Activated T-cell treated with anti-CD3 and anti-CD28 coated beads, Interleukin-2, amount 50 U/mL, for 24 hours (primary cell): ENCODE data around the gene NAT16.

Experiments used
- DNase-seq: peaks from one replicate; pipeline ENCODE4 v3.0.0-alpha.2; 2020
- H3K27ac Mint-ChIP-seq: 2 replicates; pipeline ENCODE4 v1.8.0; 2020; ENCODE audit warnings: mild to moderate bottlenecking, mixed read lengths
- H3K27me3 Mint-ChIP-seq: 2 replicates; pipeline ENCODE4 v1.8.0; 2020; ENCODE audit warnings: mixed read lengths
- H3K36me3 Mint-ChIP-seq: 2 replicates; pipeline ENCODE4 v1.8.0; 2020; ENCODE audit warnings: low read depth, mixed read lengths
- H3K4me1 Mint-ChIP-seq: 2 replicates; pipeline ENCODE4 v1.8.0; 2020; ENCODE audit warnings: low read depth, mixed read lengths
- H3K4me3 Mint-ChIP-seq: 2 replicates; pipeline ENCODE4 v1.8.0; 2020; ENCODE audit warnings: mild to moderate bottlenecking, moderate library complexity, mixed read lengths
- H3K9me3 Mint-ChIP-seq: 2 replicates; pipeline ENCODE4 v1.8.0; 2020; ENCODE audit warnings: mixed read lengths

The NAT16 gene

DNA sequence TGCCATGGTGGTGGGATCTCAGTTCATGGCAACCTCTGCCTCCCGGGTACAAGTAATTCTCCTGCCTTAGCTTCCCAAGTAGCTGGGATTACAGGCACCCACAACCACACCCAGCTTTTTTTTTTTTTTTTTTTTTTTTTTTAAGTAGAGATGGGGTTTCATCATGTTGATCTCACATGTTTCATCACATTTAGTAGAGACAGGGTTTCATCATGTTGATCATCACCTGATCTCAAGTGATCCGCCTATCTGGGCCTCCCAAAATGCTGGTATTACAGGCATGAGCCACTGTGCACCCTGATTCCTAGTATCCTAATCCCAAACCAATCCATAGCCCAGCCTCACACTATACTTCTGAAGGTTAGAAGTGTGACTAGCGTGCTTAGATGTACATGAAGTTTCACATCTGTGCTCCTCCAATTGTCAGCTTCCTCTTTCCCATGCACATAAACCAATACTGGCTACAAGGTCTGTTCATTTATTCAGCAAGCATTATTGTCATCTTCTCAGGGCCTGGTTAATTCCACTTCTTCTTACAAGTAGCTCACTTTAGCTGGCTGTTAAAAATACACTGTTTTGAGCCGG lies 6.8 kb upstream of the NAT16 start:
- no peak overlapping the region for H3K27ac Mint-ChIP-seq
- peaks cover 2% of the 10 kb centered on the region for H3K4me1 Mint-ChIP-seq
- no peaks in the 10 kb centered on the region for H3K36me3 Mint-ChIP-seq
- no peak overlapping the region for H3K4me3 Mint-ChIP-seq
- H3K9me3 Mint-ChIP-seq = no peaks in the 10 kb centered on the region
- DNase-seq = no peak
- H3K27me3 Mint-ChIP-seq = peaks cover 33% of the 10 kb centered on the region

DNA sequence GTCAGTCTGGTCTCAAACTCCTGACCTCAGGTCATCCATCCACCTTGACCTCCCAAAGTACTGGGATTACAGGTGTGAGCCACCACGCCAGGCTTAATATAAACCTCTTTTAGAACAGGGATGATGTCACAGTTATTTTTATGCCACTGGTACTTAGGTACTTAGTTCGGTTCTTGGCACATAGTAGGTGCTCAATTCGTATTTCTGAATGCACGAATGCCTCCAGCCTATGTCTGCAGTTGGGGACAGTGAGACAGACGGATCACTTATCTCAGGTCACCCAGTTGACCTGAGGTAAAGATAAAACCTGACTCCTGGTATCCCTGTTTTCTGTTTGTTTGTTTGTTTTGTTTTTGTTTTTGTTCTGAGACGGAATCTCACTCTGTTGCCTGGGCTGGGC lies 6.1 kb upstream of the NAT16 start:
- H3K36me3 Mint-ChIP-seq = no peaks in the 10 kb centered on the region
- no peak overlapping the region for H3K27ac Mint-ChIP-seq
- H3K4me3 Mint-ChIP-seq = no peak overlapping the region
- DNase-seq = no peak
- peaks cover 36% of the 10 kb centered on the region for H3K27me3 Mint-ChIP-seq
- H3K4me1 Mint-ChIP-seq = peaks cover 2% of the 10 kb centered on the region
- H3K9me3 Mint-ChIP-seq = no peaks in the 10 kb centered on the region

DNA sequence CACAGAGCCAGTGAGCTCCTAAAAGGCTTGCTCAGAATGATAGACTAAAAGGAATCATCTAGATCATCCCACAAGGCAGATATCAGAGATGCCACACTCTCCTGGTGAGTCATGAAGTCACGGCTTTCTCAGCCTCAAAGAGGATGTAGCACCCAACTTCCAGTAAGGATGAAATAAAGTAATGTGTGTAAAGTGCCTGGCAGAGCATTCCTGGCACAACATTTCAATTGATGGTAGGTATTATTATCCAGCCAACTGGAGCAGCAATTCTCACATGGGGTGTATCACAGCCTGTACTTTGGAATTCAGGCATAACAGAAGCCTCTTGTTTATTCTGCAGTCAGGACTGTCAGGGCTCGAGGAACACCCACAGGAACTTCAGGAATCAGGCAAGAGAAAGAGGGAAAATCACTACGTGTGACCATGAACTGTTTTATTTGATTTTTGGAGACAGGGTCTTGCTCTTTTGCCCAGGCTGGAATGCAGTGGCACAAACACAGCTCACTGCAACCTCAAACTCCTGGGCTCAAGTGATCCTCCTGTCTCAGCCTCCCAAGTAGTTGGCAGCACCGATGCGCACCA lies 5.3 kb upstream of the NAT16 start:
- H3K4me3 Mint-ChIP-seq = no peak overlapping the region
- H3K27me3 Mint-ChIP-seq = peaks cover 45% of the 10 kb centered on the region
- H3K9me3 Mint-ChIP-seq = no peaks in the 10 kb centered on the region
- DNase-seq = no peak
- H3K36me3 Mint-ChIP-seq = no peaks in the 10 kb centered on the region
- H3K4me1 Mint-ChIP-seq = peaks cover 6% of the 10 kb centered on the region
- no peak overlapping the region for H3K27ac Mint-ChIP-seq

DNA sequence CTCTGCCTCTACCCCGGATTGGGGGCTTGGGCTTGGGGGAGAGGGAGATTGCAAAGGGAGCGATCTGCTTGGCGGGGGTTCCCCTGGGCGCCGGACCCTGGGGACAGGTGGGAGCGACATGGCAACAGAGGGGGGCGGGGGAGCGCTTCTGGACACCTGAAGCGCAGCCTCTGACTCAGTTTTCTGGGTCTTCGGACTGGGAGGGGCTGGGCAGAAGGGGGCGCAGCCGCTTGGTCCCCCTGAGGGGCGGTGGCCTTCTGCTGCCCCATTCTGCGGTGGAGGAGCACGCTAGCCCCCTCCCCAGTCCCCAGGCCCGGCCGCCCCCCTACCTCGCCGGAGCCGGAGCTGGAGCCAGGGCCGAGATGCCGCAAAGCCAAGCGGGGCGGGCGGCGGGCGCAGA lies 380 bp downstream of the NAT16 start:
- no peak for DNase-seq
- Mint-ChIP-seq H3K9me3 (no peaks in the 10 kb centered on the region), H3K27me3 (peaks cover 71% of the 10 kb centered on the region), H3K27ac (no peak overlapping the region), H3K36me3 (no peaks in the 10 kb centered on the region), H3K4me1 (peaks cover 13% of the 10 kb centered on the region), H3K4me3 (no peak overlapping the region)

DNA sequence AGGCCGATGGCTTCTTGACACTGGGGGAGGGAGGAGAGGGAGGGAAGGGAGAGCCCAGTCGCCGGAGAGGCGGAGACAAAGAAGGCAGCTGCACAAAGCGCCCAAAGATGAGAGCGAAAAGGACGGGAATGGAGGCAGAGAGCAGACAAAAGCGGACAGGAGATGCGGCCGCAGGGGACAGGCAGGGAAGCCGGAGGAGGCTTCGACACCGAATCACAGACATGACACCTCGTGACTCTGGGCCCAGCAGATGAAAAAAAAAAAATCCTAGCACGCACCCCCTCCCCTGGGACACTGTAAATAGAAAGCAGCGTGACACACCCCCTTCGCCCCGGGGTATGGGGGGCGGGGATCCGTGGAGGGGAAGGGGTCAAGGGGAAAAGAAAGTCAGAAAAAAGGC lies 976 bp downstream of the NAT16 start:
- no peak for DNase-seq
- no peak overlapping the region for H3K4me3 Mint-ChIP-seq
- H3K27ac Mint-ChIP-seq = no peak overlapping the region

DNA sequence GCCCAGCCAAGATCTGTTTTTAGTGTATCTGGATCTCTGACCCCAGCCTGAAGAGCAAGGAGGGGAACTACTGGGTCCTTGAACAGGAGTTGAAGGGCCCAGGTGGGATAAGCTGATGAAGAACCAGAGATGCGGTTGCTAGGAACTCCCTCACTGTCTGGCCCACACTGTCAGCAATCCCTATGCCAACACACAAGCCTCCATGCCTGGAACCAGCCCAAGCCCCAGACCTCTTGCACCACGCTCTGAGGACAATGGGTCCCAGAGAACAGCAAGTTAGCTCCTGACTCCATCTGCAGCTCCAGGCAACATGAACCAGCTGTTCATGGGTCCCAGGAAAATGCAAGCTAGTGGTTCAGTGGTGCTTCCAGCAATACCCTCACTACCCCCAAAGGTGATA lies 2.4 kb downstream of the NAT16 start:
- H3K9me3 Mint-ChIP-seq = no peaks in the 10 kb centered on the region
- no peaks in the 10 kb centered on the region for H3K36me3 Mint-ChIP-seq
- H3K4me1 Mint-ChIP-seq = peaks cover 30% of the 10 kb centered on the region
- no peak overlapping the region for H3K4me3 Mint-ChIP-seq
- no peak overlapping the region for H3K27ac Mint-ChIP-seq
- H3K27me3 Mint-ChIP-seq = peaks cover 84% of the 10 kb centered on the region
- no peak for DNase-seq

More for the DNA sequence above, 976 bp downstream of the NAT16 start:
- Mint-ChIP-seq H3K9me3 (no peaks in the 10 kb centered on the region), H3K4me1 (peaks cover 18% of the 10 kb centered on the region), H3K36me3 (no peaks in the 10 kb centered on the region), H3K27me3 (peaks cover 73% of the 10 kb centered on the region)

DNA sequence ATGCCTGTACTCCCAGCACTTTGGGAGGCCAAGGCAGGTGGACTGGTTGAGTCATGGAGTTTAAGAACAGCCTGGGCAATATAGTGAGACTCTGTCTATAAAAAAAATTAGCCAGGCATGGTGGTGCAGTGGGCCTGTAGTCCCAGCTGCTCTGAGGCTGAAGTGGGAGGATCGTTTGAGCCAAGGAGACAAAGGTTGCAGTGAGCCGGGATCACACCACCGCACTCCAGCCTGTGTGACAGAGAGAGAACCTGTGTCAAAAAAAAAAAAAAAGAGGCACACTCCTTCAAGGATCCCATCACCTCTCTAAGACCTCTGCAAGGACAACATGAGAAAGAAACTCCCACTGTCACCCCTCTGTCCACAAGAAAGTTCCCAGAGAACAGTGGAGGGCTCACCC lies 4.4 kb downstream of the NAT16 start:
- Mint-ChIP-seq H3K36me3 (no peaks in the 10 kb centered on the region), H3K27me3 (peaks cover 84% of the 10 kb centered on the region), H3K9me3 (no peaks in the 10 kb centered on the region), H3K4me1 (peaks cover 43% of the 10 kb centered on the region), H3K27ac (no peak overlapping the region), H3K4me3 (no peak overlapping the region)
- DNase-seq = no peak

DNA sequence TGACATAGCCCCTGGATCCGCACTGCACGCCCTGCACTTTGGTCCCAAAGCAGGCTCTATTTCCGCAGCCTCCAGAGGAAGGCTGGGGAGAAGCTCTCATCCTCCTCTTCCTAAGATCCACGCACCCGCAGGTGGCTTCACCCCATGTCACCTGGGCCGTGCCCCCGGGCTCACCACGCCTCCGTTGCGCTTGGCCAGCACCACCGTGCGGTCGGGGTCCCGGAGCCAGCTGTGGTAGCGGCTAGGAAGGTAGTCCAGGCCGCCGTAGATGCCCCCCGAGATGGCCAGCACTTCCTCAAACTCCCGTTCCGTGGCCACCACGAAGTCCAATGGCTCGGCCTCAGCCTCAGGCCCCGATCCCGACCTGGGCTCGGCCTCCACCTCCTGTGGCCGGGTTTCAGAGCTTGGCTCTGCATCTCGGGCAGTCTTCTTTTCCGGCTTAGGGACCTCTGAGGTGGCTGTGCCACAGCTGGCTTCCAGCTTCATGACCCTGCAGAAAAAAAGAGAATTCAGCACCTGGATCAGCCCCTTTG lies 5.7 kb downstream of the NAT16 start:
- no peak overlapping the region for H3K27ac Mint-ChIP-seq
- H3K36me3 Mint-ChIP-seq = no peaks in the 10 kb centered on the region
- H3K4me1 Mint-ChIP-seq = peaks cover 49% of the 10 kb centered on the region
- H3K4me3 Mint-ChIP-seq = peak overlapping the region; percentile 26
- DNase-seq = no peak
- H3K9me3 Mint-ChIP-seq = no peaks in the 10 kb centered on the region
- peaks cover 90% of the 10 kb centered on the region for H3K27me3 Mint-ChIP-seq

DNA sequence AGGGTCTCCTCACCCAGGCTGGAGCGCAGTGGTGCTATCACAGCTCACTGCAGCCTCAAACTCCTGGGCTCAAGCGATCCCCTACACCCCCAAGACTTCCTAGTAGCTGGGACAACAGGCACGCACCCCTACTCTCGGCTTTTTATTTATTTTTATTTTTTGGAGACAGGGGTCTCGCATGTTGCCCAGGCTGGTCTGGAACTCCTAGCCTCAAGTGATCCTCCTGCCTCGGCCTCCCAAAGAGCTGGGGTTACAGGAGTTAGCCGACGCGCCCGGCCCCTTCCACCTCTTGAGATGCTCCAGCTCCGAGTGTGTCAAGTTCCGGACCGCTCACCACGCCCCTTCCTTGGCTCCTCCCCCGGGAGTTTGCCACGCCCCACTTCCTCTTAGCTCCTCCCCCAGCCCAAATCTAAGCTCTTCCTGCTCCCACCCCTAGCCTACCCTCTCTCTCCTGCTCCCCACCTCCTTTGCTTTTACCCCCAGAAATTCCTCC lies 6.3 kb downstream of the NAT16 start:
- Mint-ChIP-seq H3K9me3 (no peaks in the 10 kb centered on the region), H3K4me1 (peaks cover 50% of the 10 kb centered on the region), H3K27me3 (peaks cover 90% of the 10 kb centered on the region), H3K27ac (no peak overlapping the region), H3K4me3 (peak overlapping the region; percentile 26), H3K36me3 (no peaks in the 10 kb centered on the region)
- peak; percentile 84 for DNase-seq

DNA sequence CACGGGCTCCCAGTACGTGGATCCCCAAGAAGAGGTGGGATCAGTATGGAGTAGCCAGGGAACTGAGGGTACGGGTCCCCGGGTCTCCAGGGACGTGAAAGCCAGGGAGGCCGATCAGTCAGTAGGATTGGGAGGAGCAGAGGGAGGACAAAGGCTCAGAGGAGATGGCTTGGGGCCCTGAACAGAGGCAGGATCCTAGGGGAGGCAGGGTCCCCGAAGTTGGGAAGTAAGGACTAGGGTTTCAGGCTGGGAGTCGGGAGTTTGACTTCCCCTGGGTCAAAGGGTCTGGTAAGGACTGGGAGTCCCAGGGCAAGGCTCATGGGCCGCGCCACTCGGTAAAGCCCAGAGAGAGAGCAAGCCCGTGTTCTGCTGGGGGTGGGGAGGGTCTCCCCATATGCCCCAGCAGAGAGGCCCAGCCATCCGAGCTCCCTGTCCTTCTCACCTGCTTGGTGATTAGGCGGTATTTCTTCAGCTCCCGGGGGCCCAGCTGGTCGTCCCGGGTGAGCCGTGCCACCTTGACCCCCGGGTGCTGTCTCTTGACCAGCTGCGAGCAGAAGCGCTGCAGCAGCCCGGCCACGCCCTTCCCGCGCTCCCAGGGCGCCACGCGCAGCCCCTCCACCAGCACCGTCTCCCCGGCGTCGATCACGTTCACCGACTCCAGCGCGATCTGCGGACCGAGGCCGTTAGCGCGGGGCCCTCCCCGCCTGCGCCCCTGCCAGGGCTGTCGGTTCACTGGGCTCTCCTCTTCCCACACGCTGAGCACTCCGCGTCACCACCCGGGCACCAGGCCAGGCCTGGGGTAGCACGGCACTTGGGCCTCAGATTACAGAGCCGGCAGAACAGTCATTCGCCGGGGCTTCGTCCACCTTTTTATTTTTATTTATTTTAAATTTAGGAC lies 7.0 kb downstream of the NAT16 start:
- Mint-ChIP-seq H3K4me1 (peaks cover 56% of the 10 kb centered on the region), H3K27ac (no peak overlapping the region), H3K4me3 (no peak overlapping the region), H3K9me3 (no peaks in the 10 kb centered on the region), H3K27me3 (peaks cover 93% of the 10 kb centered on the region), H3K36me3 (no peaks in the 10 kb centered on the region)
- no peak for DNase-seq

DNA sequence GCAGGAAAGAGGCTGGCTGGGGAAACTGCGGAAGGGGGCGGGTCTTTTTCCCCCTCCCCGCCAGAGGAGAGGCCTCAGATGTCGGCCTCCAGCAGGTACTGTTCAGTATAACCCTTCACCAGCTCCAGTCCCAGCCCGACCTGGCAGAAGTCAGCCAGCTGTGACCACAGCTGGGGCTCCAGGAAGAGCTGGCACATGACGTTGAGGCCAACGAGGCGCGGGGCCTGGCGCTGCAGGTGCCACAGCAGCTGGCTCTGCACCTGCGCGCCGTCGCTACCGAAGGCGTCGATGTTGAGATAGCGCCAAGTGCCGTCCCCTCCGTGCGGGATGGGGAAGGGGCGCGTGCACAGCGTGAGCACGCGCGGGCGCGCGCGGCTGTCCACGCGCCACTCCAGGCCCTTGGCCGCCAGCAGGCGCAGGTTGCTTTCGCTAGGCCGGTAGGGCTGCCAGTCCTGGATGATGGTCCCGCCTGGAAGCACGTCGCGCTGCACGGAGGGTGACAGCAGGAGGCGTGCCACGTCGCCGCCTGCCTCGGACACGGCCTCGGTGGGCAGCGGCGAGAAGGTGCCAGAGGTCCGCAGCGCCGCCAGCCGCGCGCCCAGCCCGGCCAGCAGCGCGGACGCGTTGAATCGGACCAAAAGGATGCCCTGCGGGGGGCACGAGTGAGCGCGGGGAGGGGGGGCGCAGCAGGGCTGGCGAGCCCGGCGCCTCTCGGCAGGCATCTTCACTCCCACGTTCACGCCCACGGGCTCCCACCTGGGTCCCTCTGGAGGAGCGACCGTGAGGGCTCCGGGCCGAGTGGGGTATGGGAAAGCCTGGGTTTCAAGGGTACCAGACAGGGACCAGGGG lies 7.9 kb downstream of the NAT16 start:
- peaks cover 61% of the 10 kb centered on the region for H3K4me1 Mint-ChIP-seq
- H3K27ac Mint-ChIP-seq = no peak overlapping the region
- H3K4me3 Mint-ChIP-seq = peak overlapping the region; percentile 8
- no peaks in the 10 kb centered on the region for H3K36me3 Mint-ChIP-seq
- no peak for DNase-seq
- peaks cover 93% of the 10 kb centered on the region for H3K27me3 Mint-ChIP-seq
- no peaks in the 10 kb centered on the region for H3K9me3 Mint-ChIP-seq

DNA sequence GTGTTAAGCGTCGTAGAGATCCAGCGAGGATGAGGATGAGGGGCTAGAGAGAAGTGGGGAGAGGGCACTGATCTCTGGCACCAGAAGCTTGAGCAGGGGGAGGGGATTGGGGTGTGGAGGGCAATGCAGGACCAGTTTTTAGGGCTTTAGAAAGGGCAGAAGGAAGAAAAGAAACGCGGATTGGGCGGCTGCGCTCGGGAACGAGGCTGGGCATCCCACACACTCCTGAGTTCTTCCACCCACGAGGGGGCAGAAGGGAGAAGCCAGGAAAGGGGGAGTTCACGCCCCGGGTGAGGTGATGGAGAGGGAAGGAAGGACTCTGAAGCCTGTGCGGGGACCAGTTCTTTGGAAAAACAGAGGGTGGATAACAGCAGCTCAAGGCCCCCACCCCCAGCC lies 8.7 kb downstream of the NAT16 start:
- peaks cover 67% of the 10 kb centered on the region for H3K4me1 Mint-ChIP-seq
- H3K36me3 Mint-ChIP-seq = no peaks in the 10 kb centered on the region
- no peak overlapping the region for H3K27ac Mint-ChIP-seq
- no peak for DNase-seq
- peaks cover 92% of the 10 kb centered on the region for H3K27me3 Mint-ChIP-seq
- H3K9me3 Mint-ChIP-seq = no peaks in the 10 kb centered on the region
- H3K4me3 Mint-ChIP-seq = no peak overlapping the region

DNA sequence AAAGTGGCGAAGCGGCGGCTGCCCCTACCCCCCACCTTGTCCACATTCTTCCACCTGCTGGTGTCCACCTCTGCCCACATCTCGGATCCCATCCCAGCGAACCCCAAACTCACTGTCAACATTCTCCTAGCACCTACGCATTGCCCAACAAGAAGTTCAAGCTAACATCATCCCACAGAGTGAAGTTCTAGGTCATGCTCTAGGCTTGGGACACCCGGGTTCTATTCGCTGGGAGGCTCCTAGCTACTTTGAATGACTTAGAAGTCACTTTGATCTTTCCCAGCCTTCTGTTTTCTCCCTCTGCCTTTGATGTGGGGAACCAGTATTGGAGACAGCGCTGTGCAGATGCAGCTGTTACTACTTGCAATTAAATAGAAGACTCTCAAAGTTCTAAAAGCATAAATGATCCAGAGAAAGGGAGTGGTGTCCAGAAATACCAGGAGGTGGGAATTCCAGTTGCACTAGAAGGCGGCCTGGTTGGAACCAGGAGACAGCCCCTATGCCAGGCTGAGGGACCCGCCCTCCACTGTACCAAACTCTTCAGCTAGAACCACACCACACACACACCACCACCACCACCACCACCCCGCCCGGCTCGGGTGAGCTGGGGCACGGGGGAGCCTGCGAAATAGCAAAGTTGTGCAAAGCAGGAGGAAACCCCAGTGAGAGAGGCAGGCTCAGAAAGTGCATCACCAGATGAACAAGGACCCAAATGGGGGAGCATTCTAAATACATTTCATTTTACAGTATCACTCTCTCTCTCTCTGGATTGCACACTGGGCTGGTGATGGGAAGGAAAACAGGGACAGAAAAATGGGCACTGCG lies 9.3 kb downstream of the NAT16 start:
- Mint-ChIP-seq H3K27ac (no peak overlapping the region), H3K36me3 (no peaks in the 10 kb centered on the region), H3K4me1 (peaks cover 72% of the 10 kb centered on the region), H3K4me3 (no peak overlapping the region), H3K9me3 (no peaks in the 10 kb centered on the region), H3K27me3 (peaks cover 93% of the 10 kb centered on the region)
- no peak for DNase-seq
